Adrenal gland (tissue), 5 donors: ENCODE data around the gene JOSD1.

Source experiments
- POLR2A ChIP-seq, 2 donors: fragments of 450-650 bp; IDR thresholded peaks; one replicate each; pipeline ENCODE4 v1.6.1; 2017; ENCODE audit warnings: antibody characterized with exemption in 2 of 2, mild to moderate bottlenecking in 2 of 2, moderate library complexity in 1 of 2
- TF ChIP-seq, protein P1 (sequence below), 6 experiments: fragments of 450-650 bp in 4 of 6; fragments of 200-600 bp in 2 of 6; sonication (generic) in 1 of 6; IDR thresholded peaks; 1 replicate in 5 of 6; 2 replicates in 1 of 6; pipeline versions ENCODE4 v1.5.1 to v1.8.0; 2016 to 2021; ENCODE audit warnings: antibody characterized with exemption in 6 of 6, mild to moderate bottlenecking in 2 of 6, moderate library complexity in 1 of 6
- donor health status: DM: no; HTN: no; CAD: no.

DNA sequence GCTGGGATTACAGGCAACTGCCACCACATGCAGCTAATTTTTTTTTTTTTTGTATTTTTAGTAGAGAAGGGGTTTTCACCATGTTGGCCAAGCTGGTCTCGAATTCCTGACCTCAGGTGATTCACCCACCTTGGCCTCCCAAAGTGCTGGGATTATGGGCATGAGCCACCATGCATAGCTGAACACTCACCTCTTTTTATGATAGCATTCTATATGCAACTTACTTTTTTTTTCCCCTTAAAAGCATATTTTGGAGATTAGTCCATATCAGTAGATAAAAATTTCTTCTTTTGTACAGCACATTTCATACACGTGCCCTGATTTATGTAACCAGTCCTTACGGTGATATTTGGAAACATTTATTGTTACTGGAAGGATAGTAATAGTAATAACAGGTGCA is 19.6 kb upstream of the JOSD1 start:
- TF ChIP-seq, protein P1, sequence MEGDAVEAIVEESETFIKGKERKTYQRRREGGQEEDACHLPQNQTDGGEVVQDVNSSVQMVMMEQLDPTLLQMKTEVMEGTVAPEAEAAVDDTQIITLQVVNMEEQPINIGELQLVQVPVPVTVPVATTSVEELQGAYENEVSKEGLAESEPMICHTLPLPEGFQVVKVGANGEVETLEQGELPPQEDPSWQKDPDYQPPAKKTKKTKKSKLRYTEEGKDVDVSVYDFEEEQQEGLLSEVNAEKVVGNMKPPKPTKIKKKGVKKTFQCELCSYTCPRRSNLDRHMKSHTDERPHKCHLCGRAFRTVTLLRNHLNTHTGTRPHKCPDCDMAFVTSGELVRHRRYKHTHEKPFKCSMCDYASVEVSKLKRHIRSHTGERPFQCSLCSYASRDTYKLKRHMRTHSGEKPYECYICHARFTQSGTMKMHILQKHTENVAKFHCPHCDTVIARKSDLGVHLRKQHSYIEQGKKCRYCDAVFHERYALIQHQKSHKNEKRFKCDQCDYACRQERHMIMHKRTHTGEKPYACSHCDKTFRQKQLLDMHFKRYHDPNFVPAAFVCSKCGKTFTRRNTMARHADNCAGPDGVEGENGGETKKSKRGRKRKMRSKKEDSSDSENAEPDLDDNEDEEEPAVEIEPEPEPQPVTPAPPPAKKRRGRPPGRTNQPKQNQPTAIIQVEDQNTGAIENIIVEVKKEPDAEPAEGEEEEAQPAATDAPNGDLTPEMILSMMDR (IDR thresholded peaks at IDR 0.05) = no peak
- no peak for TF ChIP-seq POLR2A (IDR thresholded peaks at IDR 0.05)
